Cardiac fibroblast (primary cell): ENCODE data around the gene CFH.

Experiments used
- DNase-seq, 2 donors: peaks; one replicate each; pipeline versions ENCODE4 v3.0.0 to v3.0.0-alpha.2; 2010; ENCODE audit warnings: low read depth in 2 of 2
- H3K4me3 ChIP-seq, 2 donors: replicated peaks in 1 of 2; 1 replicate in 1 of 2; 2 replicates in 1 of 2; pipeline ENCODE4 v1.5.1; 2011; ENCODE audit warnings: low read depth in 2 of 2, low read length in 2 of 2, mild to moderate bottlenecking in 2 of 2, moderate library complexity in 1 of 2
- TF ChIP-seq, protein P1 (sequence below): IDR thresholded peaks from one replicate; pipeline ENCODE4 v1.5.1; 2011; ENCODE audit warnings: low read depth, mild to moderate bottlenecking, low read length, inconsistent platforms

CFH gene

DNA sequence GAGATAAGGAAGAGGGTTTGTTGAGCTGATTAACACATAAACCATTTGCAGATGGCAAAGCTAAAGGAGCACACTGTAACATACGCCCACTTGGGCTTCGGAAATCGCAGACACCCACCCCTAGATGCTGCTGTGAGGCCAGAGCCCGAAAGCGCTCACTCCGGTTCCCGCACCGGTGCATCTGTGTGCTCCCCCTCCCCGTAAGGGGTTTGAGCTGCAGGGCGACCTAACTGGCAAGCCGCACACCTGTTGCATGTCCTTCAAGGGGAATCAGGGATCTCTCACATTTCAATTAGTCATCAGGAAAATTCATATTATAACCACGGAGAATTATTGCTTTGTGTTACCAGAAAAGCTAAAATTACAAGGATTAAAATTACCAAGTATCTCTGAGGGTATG lies 1.4 kb upstream of the CFH start:
- H3K4me3 ChIP-seq, result no peak overlapping the region
- no peak for DNase-seq
- TF ChIP-seq, protein P1, sequence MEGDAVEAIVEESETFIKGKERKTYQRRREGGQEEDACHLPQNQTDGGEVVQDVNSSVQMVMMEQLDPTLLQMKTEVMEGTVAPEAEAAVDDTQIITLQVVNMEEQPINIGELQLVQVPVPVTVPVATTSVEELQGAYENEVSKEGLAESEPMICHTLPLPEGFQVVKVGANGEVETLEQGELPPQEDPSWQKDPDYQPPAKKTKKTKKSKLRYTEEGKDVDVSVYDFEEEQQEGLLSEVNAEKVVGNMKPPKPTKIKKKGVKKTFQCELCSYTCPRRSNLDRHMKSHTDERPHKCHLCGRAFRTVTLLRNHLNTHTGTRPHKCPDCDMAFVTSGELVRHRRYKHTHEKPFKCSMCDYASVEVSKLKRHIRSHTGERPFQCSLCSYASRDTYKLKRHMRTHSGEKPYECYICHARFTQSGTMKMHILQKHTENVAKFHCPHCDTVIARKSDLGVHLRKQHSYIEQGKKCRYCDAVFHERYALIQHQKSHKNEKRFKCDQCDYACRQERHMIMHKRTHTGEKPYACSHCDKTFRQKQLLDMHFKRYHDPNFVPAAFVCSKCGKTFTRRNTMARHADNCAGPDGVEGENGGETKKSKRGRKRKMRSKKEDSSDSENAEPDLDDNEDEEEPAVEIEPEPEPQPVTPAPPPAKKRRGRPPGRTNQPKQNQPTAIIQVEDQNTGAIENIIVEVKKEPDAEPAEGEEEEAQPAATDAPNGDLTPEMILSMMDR, result no peak

DNA sequence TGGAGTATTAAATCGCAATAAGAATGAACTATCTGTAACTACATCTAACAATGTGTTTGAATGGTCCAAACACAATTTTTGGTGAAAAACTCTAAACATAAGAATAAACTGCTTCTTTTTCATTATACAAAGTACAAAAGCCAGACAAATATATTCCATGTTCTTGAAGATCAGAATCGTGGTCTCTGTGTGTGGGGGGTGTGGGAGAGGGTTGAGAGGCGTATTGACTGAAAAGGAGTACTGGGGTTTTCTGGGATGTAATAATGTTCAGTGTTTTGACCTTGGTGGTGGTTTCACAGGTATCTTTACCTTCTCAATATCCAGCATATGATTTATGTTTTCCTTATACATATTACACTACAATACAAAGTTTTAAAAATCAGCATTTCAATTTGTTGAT lies 764 bp upstream of the CFH start:
- DNase-seq, result no peak
- TF ChIP-seq, protein P1, result no peak
- H3K4me3 ChIP-seq, result no peak overlapping the region

DNA sequence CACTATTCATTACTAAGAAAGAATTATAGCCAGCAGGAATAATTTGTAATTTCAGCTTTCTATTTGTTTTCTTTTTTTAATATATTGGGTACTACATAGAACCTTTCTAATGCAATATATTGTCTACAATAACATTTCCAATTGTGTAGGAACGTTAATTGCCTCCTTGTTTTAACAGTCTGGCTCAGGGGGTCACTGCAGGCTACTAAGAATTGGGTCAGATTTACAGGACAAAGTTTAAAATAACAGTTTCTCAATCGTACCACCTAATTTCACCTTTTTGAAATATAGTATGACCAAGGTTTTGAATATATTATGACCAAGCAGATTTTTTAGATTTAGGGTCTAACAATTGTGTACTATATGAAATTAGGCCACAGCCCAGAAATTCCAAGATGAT lies 2.4 kb downstream of the CFH start:
- TF ChIP-seq, protein P1, result no peak
- peak overlapping the region; percentile 32 to 38 for H3K4me3 ChIP-seq
- no peak for DNase-seq

DNA sequence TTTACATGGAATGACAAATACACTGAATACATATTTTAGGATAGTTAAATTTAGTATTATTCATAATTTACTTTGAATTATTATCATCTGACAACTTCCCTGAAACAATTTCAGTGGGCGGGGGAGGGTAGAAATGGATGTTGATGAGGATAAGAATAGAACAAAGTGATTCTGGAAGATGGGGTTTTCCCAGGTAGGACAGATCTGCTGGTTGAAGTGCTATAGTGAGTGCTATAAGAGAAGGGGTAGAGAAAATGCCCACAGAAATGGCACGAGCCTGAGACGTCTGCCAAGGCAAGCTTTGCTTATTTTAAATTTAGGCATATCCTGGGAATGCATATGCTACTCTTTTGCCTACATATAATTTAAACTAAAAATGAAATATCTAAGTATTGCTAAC lies 3.2 kb downstream of the CFH start:
- TF ChIP-seq, protein P1, result no peak
- DNase-seq, result no peak
- no peak overlapping the region for H3K4me3 ChIP-seq

DNA sequence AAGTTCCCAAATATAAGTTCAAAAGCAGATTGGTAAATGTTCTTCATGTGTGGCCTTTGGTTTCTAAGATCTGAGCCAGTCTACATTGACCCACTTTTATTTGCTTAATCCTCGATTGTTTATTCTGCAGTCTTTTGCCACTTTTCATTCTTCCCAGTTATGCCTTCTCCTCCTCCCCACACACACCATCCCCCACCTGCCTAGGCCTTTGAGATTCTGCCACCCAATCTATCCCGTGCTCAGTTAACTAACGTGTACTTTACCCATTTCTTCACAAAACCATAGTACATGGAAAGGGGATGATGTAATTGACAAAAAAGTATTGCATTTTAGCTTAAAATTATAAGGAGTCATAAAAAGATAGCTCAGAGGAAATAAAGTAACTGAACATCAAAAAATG lies 3.7 kb downstream of the CFH start:
- no peak overlapping the region for H3K4me3 ChIP-seq
- TF ChIP-seq, protein P1, result no peak
- DNase-seq, result no peak

DNA sequence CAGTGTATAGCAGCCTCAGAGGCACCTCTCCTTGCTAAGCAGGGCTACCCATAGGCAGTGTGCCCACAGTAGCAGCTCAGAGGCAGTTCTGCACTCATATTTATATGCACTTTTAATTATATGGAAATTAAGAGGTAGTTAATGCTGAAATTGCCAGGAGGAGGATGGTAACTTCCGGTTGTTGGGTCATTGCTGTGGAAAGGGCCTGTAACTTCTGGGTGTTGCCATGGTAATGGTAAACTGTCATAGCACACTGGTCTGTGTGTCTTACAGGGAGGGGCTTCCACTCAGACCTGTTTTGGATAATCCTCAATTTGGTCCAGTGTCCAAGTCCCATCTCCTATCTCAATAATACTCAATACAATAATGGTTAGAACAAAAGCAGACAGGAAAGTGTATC lies 7.6 kb downstream of the CFH start:
- TF ChIP-seq, protein P1, result no peak
- H3K4me3 ChIP-seq, result no peak overlapping the region
- peak in 1 of 2 donors; percentile 35 for DNase-seq

DNA sequence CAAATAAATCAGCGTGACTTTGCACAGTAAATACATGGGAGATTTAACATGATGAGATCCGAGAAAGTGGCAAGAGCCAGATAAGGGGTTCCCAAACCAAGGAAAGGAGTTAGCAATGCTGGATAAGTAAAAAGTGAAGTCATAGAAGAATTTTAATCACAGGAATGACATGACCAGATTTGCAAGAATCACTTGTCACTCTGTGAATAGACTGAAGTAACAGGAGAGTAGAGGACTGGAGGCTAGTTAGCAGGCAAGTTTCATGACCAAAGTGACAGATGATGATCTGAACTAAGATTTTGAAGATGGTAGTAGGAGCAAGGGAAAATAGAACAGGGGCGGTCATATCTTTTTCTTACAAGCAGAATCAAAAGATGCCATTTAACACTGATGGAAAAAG lies 8.4 kb downstream of the CFH start:
- TF ChIP-seq, protein P1, result no peak
- H3K4me3 ChIP-seq, result no peak overlapping the region
- no peak for DNase-seq
